ENCODE measurements around the gene PARD3.

The PARD3 gene

DNA sequence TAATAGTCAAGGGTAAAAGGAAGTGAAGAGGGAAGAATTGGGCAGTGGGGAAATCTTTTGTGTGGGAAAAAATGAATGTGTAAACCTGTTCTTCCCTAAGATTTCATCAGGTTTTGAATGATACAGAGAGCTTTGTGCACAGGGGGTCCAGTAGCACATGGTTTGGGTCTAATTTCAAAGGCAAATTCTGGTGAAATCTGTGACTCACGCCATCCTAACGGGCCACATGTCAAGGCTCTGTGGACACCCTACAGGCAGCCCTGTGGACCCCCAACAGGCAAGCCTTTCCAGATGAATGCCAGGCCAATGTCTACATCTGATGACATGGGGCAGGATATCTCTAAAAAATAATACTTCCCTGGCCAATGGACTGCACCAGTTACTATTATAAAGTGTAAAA is 309.8 kb downstream of the PARD3 start:
- TF ChIP-seq, protein P1, sequence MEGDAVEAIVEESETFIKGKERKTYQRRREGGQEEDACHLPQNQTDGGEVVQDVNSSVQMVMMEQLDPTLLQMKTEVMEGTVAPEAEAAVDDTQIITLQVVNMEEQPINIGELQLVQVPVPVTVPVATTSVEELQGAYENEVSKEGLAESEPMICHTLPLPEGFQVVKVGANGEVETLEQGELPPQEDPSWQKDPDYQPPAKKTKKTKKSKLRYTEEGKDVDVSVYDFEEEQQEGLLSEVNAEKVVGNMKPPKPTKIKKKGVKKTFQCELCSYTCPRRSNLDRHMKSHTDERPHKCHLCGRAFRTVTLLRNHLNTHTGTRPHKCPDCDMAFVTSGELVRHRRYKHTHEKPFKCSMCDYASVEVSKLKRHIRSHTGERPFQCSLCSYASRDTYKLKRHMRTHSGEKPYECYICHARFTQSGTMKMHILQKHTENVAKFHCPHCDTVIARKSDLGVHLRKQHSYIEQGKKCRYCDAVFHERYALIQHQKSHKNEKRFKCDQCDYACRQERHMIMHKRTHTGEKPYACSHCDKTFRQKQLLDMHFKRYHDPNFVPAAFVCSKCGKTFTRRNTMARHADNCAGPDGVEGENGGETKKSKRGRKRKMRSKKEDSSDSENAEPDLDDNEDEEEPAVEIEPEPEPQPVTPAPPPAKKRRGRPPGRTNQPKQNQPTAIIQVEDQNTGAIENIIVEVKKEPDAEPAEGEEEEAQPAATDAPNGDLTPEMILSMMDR (IDR thresholded peaks at IDR 0.05; ENCODE audit: insufficient read depth, low read length, missing control alignments) = no peak
- POLR2A ChIA-PET = no interaction called here
- H3K4me3 ChIP-seq (ENCODE audit: low read depth, low read length) = no peak overlapping the region
- no peak for DNase-seq (ENCODE audit: low read depth, low spot score)
- CTCF ChIA-PET = interaction anchor here (0.6 kb wide), 1 partner anchor 396 kb away, joined by 3 read pairs; no protein-coding TSS in a partner anchor

DNA sequence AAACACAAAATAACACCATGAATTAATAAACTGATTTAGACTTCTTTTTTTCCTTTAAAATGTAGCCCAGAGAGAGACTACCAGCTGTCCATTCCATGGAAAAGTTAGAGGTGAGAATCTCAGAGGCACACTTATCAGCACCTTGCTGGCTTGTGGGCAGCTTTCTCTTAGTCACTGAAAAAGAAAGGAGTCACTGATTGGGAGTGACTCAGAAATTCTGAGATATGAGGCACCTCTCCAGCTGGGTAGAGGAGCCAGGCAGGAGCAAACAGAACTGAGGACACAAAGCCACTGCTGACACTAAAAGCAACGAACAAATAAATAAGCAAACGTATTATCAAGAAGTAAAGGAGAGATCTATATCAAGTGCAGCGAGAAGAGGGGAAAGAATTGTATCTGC is 310.6 kb downstream of the PARD3 start:
- ChIA-PET CTCF (interaction anchor here (0.6 kb wide), 1 partner anchor 395 kb away, joined by 3 read pairs; no protein-coding TSS in a partner anchor), POLR2A (interaction anchor here (0.7 kb wide), 1 partner anchor 24 kb away, joined by 3 read pairs; no protein-coding TSS in a partner anchor)
- TF ChIP-seq, protein P1 (IDR thresholded peaks at IDR 0.05; ENCODE audit: insufficient read depth, low read length, missing control alignments) = no peak
- H3K4me3 ChIP-seq (ENCODE audit: low read depth, low read length) = no peak overlapping the region
- no peak for DNase-seq (ENCODE audit: low read depth, low spot score)

DNA sequence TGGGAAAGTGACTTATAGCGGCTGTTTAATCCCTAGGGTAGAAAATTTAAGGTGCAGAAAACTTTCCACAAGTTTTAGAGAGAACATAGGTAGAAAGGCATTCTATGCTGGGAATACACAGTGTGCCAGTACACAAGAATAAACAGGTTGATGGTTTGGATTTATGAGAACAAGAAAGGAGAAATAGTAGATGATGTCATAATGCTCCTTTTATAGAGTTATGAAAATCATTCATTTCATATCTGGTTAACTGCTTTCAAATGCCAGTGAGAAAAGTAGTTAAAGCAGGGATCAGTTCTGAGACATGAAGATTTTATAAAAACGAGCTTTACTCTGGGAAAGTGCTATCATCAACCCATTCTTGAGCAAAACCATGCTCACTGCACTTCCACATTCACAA is 311.4 kb downstream of the PARD3 start:
- CTCF ChIA-PET = interaction anchor here (1.3 kb wide), 2 partner anchors 11 to 134 kb away, joined by 3 read pairs; no protein-coding TSS in a partner anchor
- DNase-seq (ENCODE audit: low read depth, low spot score) = no peak
- POLR2A ChIA-PET = no interaction called here
- H3K4me3 ChIP-seq (ENCODE audit: low read depth, low read length) = no peak overlapping the region
- TF ChIP-seq, protein P1 (IDR thresholded peaks at IDR 0.05; ENCODE audit: insufficient read depth, low read length, missing control alignments) = no peak

DNA sequence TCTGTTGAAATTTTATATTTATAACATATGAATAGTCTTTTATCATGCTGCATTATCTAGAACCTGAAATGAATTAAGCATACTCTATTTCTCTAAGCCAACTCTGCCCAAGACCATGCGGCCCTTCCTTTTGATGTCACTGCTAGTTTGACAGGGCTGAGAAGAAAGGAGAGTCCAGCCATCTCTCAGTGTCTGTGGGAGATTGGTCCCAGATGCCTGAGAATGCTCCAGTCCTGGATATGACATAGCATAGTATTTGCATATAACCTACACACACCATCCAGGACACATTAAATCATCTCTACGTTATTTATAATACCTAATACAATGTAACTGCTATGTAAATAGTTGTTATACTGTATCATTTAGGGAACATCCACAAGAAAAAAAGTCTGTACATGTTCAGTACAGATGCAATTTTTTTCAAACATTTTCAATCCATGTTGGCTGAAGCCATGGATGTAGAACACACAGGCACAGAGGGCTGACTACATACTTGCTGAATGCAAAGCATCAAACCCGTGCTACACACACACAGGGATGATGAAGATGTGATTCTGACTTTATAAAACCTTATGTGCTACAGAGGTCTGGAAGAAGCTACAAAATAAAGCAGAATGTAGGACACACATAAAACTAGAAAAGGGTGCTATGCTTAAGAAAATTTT is 315.4 kb downstream of the PARD3 start:
- TF ChIP-seq, protein P1 (IDR thresholded peaks at IDR 0.05; ENCODE audit: insufficient read depth, low read length, missing control alignments) = no peak
- no peak for DNase-seq (ENCODE audit: low read depth, low spot score)
- POLR2A ChIA-PET = no interaction called here
- H3K4me3 ChIP-seq (ENCODE audit: low read depth, low read length) = no peak overlapping the region
- CTCF ChIA-PET = no interaction called here

DNA sequence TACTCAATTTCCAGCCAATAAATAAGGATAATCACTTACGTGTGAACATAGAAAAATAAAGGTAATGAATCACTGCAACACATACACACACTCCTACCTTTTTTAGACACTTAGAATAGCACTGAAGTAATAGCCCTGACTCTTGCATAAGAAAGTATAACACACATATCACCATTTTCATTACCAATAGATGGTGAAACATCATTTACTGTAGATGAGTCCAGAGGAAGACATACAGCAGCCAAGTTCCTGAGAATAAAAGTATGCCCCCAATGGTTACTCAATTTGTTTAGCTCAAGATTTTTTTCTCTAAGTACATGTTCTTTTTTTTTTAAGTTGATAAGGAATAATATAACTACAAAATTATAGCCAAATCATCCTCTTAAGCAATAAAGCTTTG is 316.3 kb downstream of the PARD3 start:
- POLR2A ChIA-PET = no interaction called here
- no peak overlapping the region for H3K4me3 ChIP-seq (ENCODE audit: low read depth, low read length)
- no peak for DNase-seq (ENCODE audit: low read depth, low spot score)
- CTCF ChIA-PET = no interaction called here
- TF ChIP-seq, protein P1 (IDR thresholded peaks at IDR 0.05; ENCODE audit: insufficient read depth, low read length, missing control alignments) = no peak

DNA sequence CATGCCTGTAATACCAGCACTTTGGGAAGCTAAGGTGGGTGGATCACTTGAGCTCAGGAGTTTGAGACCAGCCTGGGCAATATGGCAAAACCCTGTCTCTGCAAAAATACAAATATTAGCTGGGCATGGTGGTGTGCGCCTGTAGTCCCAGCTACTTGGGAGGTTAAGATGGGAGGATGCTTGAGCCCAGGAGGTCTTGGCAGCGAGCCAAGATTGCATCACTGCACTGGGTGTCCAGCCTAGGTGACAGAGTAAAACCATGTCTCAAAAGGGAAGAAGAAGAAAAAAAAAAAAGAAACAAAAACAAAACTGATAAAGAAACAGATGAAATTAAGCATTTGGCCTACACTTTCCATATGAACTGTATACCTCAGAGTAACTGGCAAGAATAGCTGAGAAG is 319.2 kb downstream of the PARD3 start:
- DNase-seq (ENCODE audit: low read depth, low spot score) = no peak
- TF ChIP-seq, protein P1 (IDR thresholded peaks at IDR 0.05; ENCODE audit: insufficient read depth, low read length, missing control alignments) = no peak
- POLR2A ChIA-PET = no interaction called here
- H3K4me3 ChIP-seq (ENCODE audit: low read depth, low read length) = no peak overlapping the region
- CTCF ChIA-PET = interaction anchor here (0.6 to 1.9 kb wide), 3 partner anchors 27 to 192 kb away, joined by 3 to 5 read pairs (median 3); no protein-coding TSS in a partner anchor

Measured in AG04449 (cell line).